HepG2 (cell line): ENCODE measurements around the gene NBEA. TPM values are rescaled to one million over a fixed set of nuclear protein-coding genes. Genes with fewer than 3 reads are reported as not detected.

ENCODE experiments used
- ATF7-NPFF ChIP-seq: sonication (generic); formaldehyde crosslinking; IDR thresholded peaks from 2 replicates; pipeline ENCODE4 v1.8.1; 2023; ENCODE audit warnings: mild to moderate bottlenecking, low read depth, missing genetic modification reagents, moderate library complexity
- BCL6 ChIP-seq: IDR thresholded peaks from 2 replicates; pipeline ENCODE4 v1.6.1; 2016; ENCODE audit warnings: missing genetic modification reagents, missing compliant biosample characterization
- BRCA1 ChIP-seq: sonication (generic); formaldehyde crosslinking; IDR thresholded peaks from 2 replicates; pipeline ENCODE4 v1.4.0; 2020; ENCODE audit warnings: missing genetic modification reagents
- FOXA1 ChIP-seq, 2 experiments: fragments of 450-650 bp in 1 of 2; sonication (generic) in 1 of 2; formaldehyde crosslinking in 1 of 2; IDR thresholded peaks; 2 replicates each; pipeline versions ENCODE4 v1.4.0 to v1.6.1; 2016 to 2020; ENCODE audit warnings: missing genetic modification reagents in 1 of 2
- HNF4G ChIP-seq, 2 experiments: sonication (generic) in 1 of 2; formaldehyde crosslinking in 1 of 2; IDR thresholded peaks; 2 replicates each; pipeline versions ENCODE4 v1.4.0 to v1.6.1; 2011 to 2020; ENCODE audit warnings: borderline replicate concordance in 2 of 2, low read depth in 2 of 2, mild to moderate bottlenecking in 2 of 2, low read length in 1 of 2, missing genetic modification reagents in 1 of 2, moderate library complexity in 1 of 2
- IKZF4 ChIP-seq: sonication (generic); formaldehyde crosslinking; IDR thresholded peaks from 2 replicates; pipeline ENCODE4 v1.5.1; 2020; ENCODE audit warnings: borderline replicate concordance, mild to moderate bottlenecking, low read depth, missing genetic modification reagents; ENCODE audit errors: not compliant biosample characterization
- LCORL ChIP-seq, 2 experiments: fragments of 450-650 bp in 1 of 2; sonication (generic) in 1 of 2; formaldehyde crosslinking in 1 of 2; IDR thresholded peaks; 2 replicates each; pipeline versions ENCODE4 v1.5.0 to v1.6.1; 2017 to 2020; ENCODE audit warnings: antibody characterized with exemption in 1 of 2, missing genetic modification reagents in 1 of 2
- REPIN1 ChIP-seq: sonication (generic); formaldehyde crosslinking; IDR thresholded peaks from 2 replicates; pipeline ENCODE4 v1.8.0; 2022; ENCODE audit warnings: missing genetic modification reagents, low read depth, mild to moderate bottlenecking, borderline replicate concordance
- SMAD9 ChIP-seq: sonication (generic); formaldehyde crosslinking; IDR thresholded peaks from 2 replicates; pipeline ENCODE4 v1.5.1; 2020; ENCODE audit warnings: mild to moderate bottlenecking, missing genetic modification reagents
- SMARCE1 ChIP-seq: fragments of 450-650 bp; IDR thresholded peaks from 2 replicates; pipeline ENCODE4 v1.6.1; 2017; ENCODE audit warnings: borderline replicate concordance
- SRSF1 ChIP-seq: fragments of 200-400 bp; formaldehyde crosslinking; optimal IDR thresholded peaks from 2 replicates; pipeline ENCODE3; 2017; ENCODE audit warnings: mild to moderate bottlenecking, low read depth, low read length, moderate library complexity
- SUZ12 ChIP-seq: fragments of 150-350 bp; IDR thresholded peaks from 2 replicates; pipeline ENCODE4 v1.6.1; 2014; ENCODE audit warnings: low read depth, low read length
- TEAD3 ChIP-seq: optimal IDR thresholded peaks from 2 replicates; pipeline ENCODE3; 2016; ENCODE audit warnings: borderline replicate concordance
- ZC3H13 ChIP-seq: sonication (generic); formaldehyde crosslinking; IDR thresholded peaks from 2 replicates; pipeline ENCODE4 v1.8.1; 2023; ENCODE audit warnings: mild to moderate bottlenecking, missing genetic modification reagents, moderate library complexity
- ZNF343 ChIP-seq: sonication (generic); formaldehyde crosslinking; IDR thresholded peaks from 2 replicates; pipeline ENCODE4 v1.4.0; 2020; ENCODE audit warnings: mild to moderate bottlenecking, missing genetic modification reagents
- ZNF598 ChIP-seq: sonication (generic); formaldehyde crosslinking; IDR thresholded peaks from 2 replicates; pipeline ENCODE4 v1.5.1; 2020; ENCODE audit warnings: mild to moderate bottlenecking, missing genetic modification reagents, borderline replicate concordance
- ZNF674 ChIP-seq: sonication (generic); formaldehyde crosslinking; IDR thresholded peaks from 2 replicates; pipeline ENCODE4 v1.5.0; 2020; ENCODE audit warnings: low read depth, mild to moderate bottlenecking, missing genetic modification reagents
- polyA plus RNA-seq, 8 experiments: library from polyadenylated mRNA; depleted of rRNA in 3 of 8; stranded (reverse) in 7 of 8; unstranded in 1 of 8; fragments of >200 nt; fragmentation: Illumina TruSeq in 4 of 8; extraction: Trizol in 4 of 8; gene quantifications; 2 replicates each; pipeline versions ENCODE4 v1.2.1 to v1.2.3, GENCODE V29; 2011 to 2016; ENCODE audit warnings: low read depth in 4 of 8, missing spikeins in 1 of 8, mixed read lengths in 1 of 8; ENCODE audit not compliant: insufficient read depth in 1 of 8
- total RNA-seq, 5 experiments: library from RNA; depleted of rRNA; stranded (reverse); fragments of >200 nt; fragmentation: Illumina TruSeq; extraction: Trizol; gene quantifications; 2 replicates each; pipeline ENCODE4 v1.2.3, GENCODE V29; 2016; ENCODE audit warnings: low read depth in 1 of 5
- TF ChIP-seq, protein P1 (sequence below): IDR thresholded peaks from 2 replicates; pipeline ENCODE4 v1.6.1; 2016; ENCODE audit warnings: low read depth, missing genetic modification reagents, missing compliant biosample characterization
- TF ChIP-seq, protein P2 (sequence below): sonication (generic); formaldehyde crosslinking; IDR thresholded peaks from 2 replicates; pipeline ENCODE4 v1.5.0; 2020; ENCODE audit warnings: mild to moderate bottlenecking, missing genetic modification reagents
- TF ChIP-seq, protein P3 (sequence below): sonication (generic); IDR thresholded peaks from 2 replicates; pipeline ENCODE4 v1.6.1; 2016; ENCODE audit warnings: low read depth, borderline replicate concordance
- TF ChIP-seq, protein P4 (sequence below): IDR thresholded peaks from 2 replicates; pipeline ENCODE4 v1.6.1; 2016; ENCODE audit warnings: missing genetic modification reagents, missing compliant biosample characterization

Gene NBEA
- total and polyA plus RNA-seq, 2 of the 13 experiments (the other 11 are each of a cell fraction or from before 2014, with no cell fraction given): 2.7 to 2.8 TPM

DNA sequence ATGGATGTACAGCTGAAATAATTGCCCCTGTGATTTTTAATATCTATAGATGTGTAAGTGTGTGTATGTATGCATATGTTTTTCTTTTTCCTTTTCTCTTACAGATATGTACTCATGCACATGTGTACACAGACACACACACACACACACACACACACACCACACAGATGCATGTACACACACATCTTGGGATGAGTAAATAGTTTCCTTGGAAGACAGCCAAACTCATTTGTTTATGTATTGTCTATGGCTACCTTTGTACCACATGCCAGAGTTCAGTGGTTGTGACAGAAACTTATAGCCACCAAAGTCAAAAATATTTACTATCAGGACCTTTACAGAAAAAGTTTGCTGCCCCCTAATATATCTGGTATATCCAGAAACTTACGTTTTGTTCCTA, 341.8 kb downstream of the NBEA start (continued):
- TF ChIP-seq, protein P1, sequence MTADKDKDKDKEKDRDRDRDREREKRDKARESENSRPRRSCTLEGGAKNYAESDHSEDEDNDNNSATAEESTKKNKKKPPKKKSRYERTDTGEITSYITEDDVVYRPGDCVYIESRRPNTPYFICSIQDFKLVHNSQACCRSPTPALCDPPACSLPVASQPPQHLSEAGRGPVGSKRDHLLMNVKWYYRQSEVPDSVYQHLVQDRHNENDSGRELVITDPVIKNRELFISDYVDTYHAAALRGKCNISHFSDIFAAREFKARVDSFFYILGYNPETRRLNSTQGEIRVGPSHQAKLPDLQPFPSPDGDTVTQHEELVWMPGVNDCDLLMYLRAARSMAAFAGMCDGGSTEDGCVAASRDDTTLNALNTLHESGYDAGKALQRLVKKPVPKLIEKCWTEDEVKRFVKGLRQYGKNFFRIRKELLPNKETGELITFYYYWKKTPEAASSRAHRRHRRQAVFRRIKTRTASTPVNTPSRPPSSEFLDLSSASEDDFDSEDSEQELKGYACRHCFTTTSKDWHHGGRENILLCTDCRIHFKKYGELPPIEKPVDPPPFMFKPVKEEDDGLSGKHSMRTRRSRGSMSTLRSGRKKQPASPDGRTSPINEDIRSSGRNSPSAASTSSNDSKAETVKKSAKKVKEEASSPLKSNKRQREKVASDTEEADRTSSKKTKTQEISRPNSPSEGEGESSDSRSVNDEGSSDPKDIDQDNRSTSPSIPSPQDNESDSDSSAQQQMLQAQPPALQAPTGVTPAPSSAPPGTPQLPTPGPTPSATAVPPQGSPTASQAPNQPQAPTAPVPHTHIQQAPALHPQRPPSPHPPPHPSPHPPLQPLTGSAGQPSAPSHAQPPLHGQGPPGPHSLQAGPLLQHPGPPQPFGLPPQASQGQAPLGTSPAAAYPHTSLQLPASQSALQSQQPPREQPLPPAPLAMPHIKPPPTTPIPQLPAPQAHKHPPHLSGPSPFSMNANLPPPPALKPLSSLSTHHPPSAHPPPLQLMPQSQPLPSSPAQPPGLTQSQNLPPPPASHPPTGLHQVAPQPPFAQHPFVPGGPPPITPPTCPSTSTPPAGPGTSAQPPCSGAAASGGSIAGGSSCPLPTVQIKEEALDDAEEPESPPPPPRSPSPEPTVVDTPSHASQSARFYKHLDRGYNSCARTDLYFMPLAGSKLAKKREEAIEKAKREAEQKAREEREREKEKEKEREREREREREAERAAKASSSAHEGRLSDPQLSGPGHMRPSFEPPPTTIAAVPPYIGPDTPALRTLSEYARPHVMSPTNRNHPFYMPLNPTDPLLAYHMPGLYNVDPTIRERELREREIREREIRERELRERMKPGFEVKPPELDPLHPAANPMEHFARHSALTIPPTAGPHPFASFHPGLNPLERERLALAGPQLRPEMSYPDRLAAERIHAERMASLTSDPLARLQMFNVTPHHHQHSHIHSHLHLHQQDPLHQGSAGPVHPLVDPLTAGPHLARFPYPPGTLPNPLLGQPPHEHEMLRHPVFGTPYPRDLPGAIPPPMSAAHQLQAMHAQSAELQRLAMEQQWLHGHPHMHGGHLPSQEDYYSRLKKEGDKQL (CRISPR knock-in tag): no peak
- TF ChIP-seq, protein P2, sequence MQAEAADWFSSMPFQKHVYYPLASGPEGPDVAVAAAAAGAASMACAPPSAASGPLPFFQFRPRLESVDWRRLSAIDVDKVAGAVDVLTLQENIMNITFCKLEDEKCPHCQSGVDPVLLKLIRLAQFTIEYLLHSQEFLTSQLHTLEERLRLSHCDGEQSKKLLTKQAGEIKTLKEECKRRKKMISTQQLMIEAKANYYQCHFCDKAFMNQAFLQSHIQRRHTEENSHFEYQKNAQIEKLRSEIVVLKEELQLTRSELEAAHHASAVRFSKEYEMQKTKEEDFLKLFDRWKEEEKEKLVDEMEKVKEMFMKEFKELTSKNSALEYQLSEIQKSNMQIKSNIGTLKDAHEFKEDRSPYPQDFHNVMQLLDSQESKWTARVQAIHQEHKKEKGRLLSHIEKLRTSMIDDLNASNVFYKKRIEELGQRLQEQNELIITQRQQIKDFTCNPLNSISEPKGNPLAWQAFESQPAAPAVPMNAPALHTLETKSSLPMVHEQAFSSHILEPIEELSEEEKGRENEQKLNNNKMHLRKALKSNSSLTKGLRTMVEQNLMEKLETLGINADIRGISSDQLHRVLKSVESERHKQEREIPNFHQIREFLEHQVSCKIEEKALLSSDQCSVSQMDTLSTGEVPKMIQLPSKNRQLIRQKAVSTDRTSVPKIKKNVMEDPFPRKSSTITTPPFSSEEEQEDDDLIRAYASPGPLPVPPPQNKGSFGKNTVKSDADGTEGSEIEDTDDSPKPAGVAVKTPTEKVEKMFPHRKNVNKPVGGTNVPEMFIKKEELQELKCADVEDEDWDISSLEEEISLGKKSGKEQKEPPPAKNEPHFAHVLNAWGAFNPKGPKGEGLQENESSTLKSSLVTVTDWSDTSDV (CRISPR knock-in tag): no peak
- TF ChIP-seq ZNF598 (CRISPR knock-in tag): no peak
- TF ChIP-seq SMAD9 (CRISPR knock-in tag): no peak
- no peak for TF ChIP-seq REPIN1
- TF ChIP-seq SRSF1: no peak
- TF ChIP-seq FOXA1 (IDR thresholded peaks at IDR 0.05): peak; percentile 98
- TF ChIP-seq FOXA1 (CRISPR knock-in tag; IDR thresholded peaks at IDR 0.05): peak; percentile 72
- no peak for TF ChIP-seq ZC3H13 (CRISPR knock-in tag)
- no peak for TF ChIP-seq ZNF674 (CRISPR knock-in tag)
- TF ChIP-seq SMARCE1: peak; percentile 38; the same call in 1 of the 2 replicates
- TF ChIP-seq, protein P3, sequence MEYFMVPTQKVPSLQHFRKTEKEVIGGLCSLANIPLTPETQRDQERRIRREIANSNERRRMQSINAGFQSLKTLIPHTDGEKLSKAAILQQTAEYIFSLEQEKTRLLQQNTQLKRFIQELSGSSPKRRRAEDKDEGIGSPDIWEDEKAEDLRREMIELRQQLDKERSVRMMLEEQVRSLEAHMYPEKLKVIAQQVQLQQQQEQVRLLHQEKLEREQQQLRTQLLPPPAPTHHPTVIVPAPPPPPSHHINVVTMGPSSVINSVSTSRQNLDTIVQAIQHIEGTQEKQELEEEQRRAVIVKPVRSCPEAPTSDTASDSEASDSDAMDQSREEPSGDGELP: no peak
- TF ChIP-seq LCORL (IDR thresholded peaks at IDR 0.05): no peak
- TF ChIP-seq LCORL (CRISPR knock-in tag; IDR thresholded peaks at IDR 0.05): 0 out of 2 replicates have a peak, but pooled peaks have one; percentile 26
- no peak for TF ChIP-seq ZNF343 (CRISPR knock-in tag)
- 0 out of 2 replicates have a peak, but pooled peaks have one; percentile 18 for TF ChIP-seq BCL6 (CRISPR knock-in tag)
- TF ChIP-seq IKZF4: no peak
- TF ChIP-seq ATF7-NPFF: no peak
- TF ChIP-seq BRCA1 (CRISPR knock-in tag): no peak
- TF ChIP-seq, protein P4, sequence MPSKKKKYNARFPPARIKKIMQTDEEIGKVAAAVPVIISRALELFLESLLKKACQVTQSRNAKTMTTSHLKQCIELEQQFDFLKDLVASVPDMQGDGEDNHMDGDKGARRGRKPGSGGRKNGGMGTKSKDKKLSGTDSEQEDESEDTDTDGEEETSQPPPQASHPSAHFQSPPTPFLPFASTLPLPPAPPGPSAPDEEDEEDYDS (CRISPR knock-in tag): no peak
- TF ChIP-seq HNF4G (IDR thresholded peaks at IDR 0.05; ENCODE audit: borderline replicate concordance, low read depth, low read length): no peak; the same call in 1 of the 2 replicates
- TF ChIP-seq HNF4G (CRISPR knock-in tag; IDR thresholded peaks at IDR 0.05; ENCODE audit: borderline replicate concordance, low read depth): peak; percentile 78; the same call in 1 of the 2 replicates
- no peak for TF ChIP-seq SUZ12
- peak; percentile 61 for TF ChIP-seq TEAD3 (CRISPR knock-in tag)
